WERI-Rb-1 (cell line): ENCODE measurements around the gene USP17L15.
"Not testable (repeated sequence)": the region's sequence is repeated elsewhere in the genome, so short reads cannot be mapped to it uniquely, and the experiment has no call there.

ENCODE experiments used
- DNase-seq: peaks from one replicate; pipeline ENCODE4 v3.0.0-alpha.2; 2020
- H3K27ac ChIP-seq: fragments of 250-450 bp; sonication (Bioruptor Pico); 2 replicates; pipeline ENCODE4 v1.5.1; 2020; ENCODE audit warnings: mild to moderate bottlenecking, moderate library complexity
- H3K27me3 ChIP-seq: fragments of 250-450 bp; sonication (Bioruptor Pico); 2 replicates; pipeline ENCODE4 v1.5.1; 2021; ENCODE audit warnings: mild to moderate bottlenecking, low read depth, moderate library complexity; ENCODE audit not compliant: insufficient read depth, severe bottlenecking
- H3K36me3 ChIP-seq: fragments of 250-450 bp; sonication (Bioruptor Pico); 2 replicates; pipeline ENCODE4 v1.5.1; 2020; ENCODE audit warnings: mild to moderate bottlenecking, moderate library complexity
- H3K4me3 ChIP-seq: 2 replicates; pipeline ENCODE4 v1.5.1; 2011; ENCODE audit warnings: low read depth, mild to moderate bottlenecking, control low read depth, low read length
- H3K9me3 ChIP-seq: fragments of 250-450 bp; sonication (Bioruptor Pico); 2 replicates; pipeline ENCODE4 v1.5.1; 2021; ENCODE audit warnings: mild to moderate bottlenecking, moderate library complexity; ENCODE audit not compliant: severe bottlenecking

USP17L15 gene, protein sequence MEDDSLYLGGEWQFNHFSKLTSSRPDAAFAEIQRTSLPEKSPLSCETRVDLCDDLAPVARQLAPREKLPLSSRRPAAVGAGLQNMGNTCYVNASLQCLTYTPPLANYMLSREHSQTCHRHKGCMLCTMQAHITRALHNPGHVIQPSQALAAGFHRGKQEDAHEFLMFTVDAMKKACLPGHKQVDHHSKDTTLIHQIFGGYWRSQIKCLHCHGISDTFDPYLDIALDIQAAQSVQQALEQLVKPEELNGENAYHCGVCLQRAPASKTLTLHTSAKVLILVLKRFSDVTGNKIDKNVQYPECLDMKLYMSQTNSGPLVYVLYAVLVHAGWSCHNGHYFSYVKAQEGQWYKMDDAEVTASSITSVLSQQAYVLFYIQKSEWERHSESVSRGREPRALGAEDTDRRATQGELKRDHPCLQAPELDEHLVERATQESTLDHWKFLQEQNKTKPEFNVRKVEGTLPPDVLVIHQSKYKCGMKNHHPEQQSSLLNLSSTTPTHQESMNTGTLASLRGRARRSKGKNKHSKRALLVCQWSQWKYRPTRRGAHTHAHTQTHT

DNA sequence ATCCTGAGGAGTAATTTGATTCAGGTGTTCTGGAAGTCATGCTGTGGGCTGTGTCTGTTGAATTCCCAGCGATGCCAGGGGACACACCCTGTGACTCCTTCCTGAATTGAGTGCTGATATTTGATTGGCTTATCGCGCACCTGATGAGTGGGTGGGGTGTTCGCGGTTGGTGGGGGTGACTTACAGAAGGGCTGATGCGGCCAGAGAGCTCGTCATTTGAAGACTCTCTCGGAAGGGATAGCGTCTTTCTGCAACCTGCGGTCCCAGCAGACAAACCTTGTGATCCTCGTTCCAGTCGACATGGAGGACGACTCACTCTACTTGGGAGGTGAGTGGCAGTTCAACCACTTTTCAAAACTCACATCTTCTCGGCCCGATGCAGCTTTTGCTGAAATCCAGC, at the start of gene USP17L15:
TSS of gene USP17L15 (plus strand) at position 301 of the 400 bp plus-strand sequence. CDS start at position 301, 0 bp downstream.
- not testable (repeated sequence) for H3K9me3 ChIP-seq, H3K27ac ChIP-seq, H3K36me3 ChIP-seq, H3K27me3 ChIP-seq, DNase-seq, H3K4me3 ChIP-seq

DNA sequence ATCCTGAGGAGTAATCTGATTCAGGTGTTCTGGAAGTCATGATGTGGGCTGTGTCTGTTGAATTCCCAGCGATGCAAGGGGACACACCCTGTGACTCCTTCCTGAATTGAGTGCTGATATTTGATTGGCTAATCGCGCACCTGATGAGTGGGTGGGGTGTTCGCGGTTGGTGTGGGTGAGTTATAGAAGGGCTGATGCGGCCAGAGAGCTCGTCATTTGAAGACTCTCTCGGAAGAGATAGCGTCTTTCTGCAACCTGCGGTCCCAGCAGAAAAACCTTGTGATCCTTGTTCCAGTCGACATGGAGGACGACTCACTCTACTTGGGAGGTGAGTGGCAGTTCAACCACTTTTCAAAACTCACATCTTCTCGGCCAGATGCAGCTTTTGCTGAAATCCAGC, 23.8 kb upstream of the USP17L15 start, which contains the start of gene USP17L10:
TSS of gene USP17L10 (plus strand) at position 301 of the 400 bp plus-strand sequence. CDS start at position 301, 0 bp downstream.
- DNase-seq, H3K4me3 ChIP-seq: not testable (repeated sequence)

DNA sequence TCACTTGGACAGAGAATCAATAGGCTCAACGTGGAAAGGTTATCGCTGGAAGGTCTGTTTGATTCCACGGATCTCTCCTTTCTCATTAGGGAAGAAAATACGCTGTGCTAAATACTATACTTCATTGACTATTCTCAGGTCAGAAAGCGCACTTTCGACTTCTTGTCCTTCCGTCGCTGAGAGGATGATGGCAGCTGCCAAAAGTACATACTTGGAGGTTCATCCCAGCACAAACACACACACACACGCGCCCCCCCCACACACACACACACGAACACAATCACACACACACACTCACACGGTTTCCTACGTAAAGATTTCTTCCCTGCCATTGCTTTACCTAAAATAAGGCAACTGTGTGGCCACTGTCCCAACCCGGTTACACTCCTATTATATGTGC, 19.5 kb upstream of the USP17L15 start:
- not testable (repeated sequence) for DNase-seq, H3K27ac ChIP-seq, H3K27me3 ChIP-seq, H3K4me3 ChIP-seq, H3K9me3 ChIP-seq, H3K36me3 ChIP-seq

More for the DNA sequence above, 23.8 kb upstream of the USP17L15 start, which contains the start of gene USP17L10:
- not testable (repeated sequence) for H3K27me3 ChIP-seq, H3K27ac ChIP-seq, H3K36me3 ChIP-seq, H3K9me3 ChIP-seq

DNA sequence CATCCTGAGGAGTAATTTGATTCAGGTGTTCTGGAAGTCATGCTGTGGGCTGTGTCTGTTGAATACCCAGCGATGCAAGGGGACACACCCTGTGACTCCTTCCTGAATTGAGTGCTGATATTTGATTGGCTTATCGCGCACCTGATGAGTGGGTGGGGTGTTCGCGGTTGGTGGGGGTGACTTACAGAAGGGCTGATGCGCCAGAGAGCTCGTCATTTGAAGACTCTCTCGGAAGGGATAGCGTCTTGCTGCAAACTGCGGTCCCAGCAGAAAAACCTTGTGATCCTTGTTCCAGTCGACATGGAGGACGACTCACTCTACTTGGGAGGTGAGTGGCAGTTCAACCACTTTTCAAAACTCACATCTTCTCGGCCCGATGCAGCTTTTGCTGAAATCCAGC, 19.1 kb upstream of the USP17L15 start, which contains the start of gene USP17L11:
TSS of gene USP17L11 (plus strand) at position 301 of the 400 bp plus-strand sequence. CDS start at position 301, 0 bp downstream.
- not testable (repeated sequence) for DNase-seq

DNA sequence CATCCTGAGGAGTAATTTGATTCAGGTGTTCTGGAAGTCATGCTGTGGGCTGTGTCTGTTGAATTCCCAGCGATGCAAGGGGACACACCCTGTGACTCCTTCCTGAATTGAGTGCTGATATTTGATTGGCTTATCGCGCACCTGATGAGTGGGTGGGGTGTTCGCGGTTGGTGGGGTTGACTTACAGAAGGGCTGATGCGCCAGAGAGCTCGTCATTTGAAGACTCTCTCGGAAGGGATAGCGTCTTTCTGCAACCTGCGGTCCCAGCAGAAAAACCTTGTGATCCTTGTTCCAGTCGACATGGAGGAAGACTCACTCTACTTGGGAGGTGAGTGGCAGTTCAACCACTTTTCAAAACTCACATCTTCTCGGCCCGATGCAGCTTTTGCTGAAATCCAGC, 14.3 kb upstream of the USP17L15 start, which contains the start of gene USP17L12:
TSS of gene USP17L12 (plus strand) at position 301 of the 400 bp plus-strand sequence. CDS start at position 301, 0 bp downstream.
- DNase-seq, H3K4me3 ChIP-seq, H3K36me3 ChIP-seq, H3K27me3 ChIP-seq, H3K27ac ChIP-seq, H3K9me3 ChIP-seq: not testable (repeated sequence)

More for the DNA sequence above, 19.1 kb upstream of the USP17L15 start, which contains the start of gene USP17L11:
- H3K27me3 ChIP-seq, H3K36me3 ChIP-seq, H3K9me3 ChIP-seq, H3K27ac ChIP-seq, H3K4me3 ChIP-seq: not testable (repeated sequence)

DNA sequence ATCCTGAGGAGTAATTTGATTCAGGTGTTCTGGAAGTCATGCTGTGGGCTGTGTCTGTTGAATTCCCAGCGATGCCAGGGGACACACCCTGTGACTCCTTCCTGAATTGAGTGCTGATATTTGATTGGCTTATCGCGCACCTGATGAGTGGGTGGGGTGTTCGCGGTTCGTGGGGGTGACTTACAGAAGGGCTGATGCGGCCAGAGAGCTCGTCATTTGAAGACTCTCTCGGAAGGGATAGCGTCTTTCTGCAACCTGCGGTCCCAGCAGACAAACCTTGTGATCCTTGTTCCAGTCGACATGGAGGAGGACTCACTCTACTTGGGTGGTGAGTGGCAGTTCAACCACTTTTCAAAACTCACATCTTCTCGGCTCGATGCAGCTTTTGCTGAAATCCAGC, 9.6 kb upstream of the USP17L15 start, which contains the start of gene USP17L13:
TSS of gene USP17L13 (plus strand) at position 301 of the 400 bp plus-strand sequence. CDS start at position 301, 0 bp downstream.
- H3K27me3 ChIP-seq, DNase-seq, H3K27ac ChIP-seq, H3K4me3 ChIP-seq, H3K9me3 ChIP-seq, H3K36me3 ChIP-seq: not testable (repeated sequence)

DNA sequence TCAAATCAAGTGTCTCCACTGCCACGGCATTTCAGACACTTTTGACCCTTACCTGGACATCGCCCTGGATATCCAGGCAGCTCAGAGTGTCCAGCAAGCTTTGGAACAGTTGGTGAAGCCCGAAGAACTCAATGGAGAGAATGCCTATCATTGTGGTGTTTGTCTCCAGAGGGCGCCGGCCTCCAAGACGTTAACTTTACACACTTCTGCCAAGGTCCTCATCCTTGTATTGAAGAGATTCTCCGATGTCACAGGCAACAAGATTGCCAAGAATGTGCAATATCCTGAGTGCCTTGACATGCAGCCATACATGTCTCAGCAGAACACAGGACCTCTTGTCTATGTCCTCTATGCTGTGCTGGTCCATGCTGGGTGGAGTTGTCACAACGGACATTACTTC, 3.9 kb upstream of the USP17L15 start:
- H3K27me3 ChIP-seq, DNase-seq, H3K9me3 ChIP-seq, H3K36me3 ChIP-seq, H3K27ac ChIP-seq, H3K4me3 ChIP-seq: not testable (repeated sequence)

DNA sequence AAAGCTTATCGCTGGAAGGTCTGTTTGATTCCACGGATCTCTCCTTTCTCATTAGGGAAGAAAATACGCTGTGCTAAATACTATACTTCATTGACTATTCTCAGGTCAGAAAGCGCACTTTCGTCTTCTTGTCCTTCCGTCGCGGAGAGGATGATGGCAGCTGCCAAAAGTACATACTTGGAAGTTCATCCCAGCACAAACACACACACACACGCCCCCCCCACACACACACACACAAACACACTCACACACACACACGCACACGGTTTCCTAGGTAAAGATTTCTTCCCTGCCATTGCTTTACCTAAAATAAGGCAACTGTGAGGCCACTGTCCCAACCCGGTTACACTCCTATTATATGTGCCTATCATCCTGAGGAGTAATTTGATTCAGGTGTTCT, 4.3 kb downstream of the USP17L15 start:
- peak; percentile 13 for DNase-seq
- H3K9me3 ChIP-seq, H3K27me3 ChIP-seq, H3K27ac ChIP-seq, H3K4me3 ChIP-seq, H3K36me3 ChIP-seq: not testable (repeated sequence)

DNA sequence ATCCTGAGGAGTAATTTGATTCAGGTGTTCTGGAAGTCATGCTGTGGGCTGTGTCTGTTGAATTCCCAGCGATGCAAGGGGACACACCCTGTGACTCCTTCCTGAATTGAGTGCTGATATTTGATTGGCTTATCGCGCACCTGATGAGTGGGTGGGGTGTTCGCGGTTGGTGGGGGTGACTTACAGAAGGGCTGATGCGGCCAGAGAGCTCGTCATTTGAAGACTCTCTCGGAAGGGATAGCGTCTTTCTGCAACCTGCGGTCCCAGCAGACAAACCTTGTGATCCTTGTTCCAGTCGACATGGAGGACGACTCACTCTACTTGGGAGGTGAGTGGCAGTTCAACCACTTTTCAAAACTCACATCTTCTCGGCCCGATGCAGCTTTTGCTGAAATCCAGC, 9.4 kb downstream of the USP17L15 start, which contains the start of gene USP17L17:
TSS of gene USP17L17 (plus strand) at position 301 of the 400 bp plus-strand sequence. CDS start at position 301, 0 bp downstream.
- H3K27ac ChIP-seq, H3K9me3 ChIP-seq, DNase-seq, H3K27me3 ChIP-seq, H3K36me3 ChIP-seq, H3K4me3 ChIP-seq: not testable (repeated sequence)

DNA sequence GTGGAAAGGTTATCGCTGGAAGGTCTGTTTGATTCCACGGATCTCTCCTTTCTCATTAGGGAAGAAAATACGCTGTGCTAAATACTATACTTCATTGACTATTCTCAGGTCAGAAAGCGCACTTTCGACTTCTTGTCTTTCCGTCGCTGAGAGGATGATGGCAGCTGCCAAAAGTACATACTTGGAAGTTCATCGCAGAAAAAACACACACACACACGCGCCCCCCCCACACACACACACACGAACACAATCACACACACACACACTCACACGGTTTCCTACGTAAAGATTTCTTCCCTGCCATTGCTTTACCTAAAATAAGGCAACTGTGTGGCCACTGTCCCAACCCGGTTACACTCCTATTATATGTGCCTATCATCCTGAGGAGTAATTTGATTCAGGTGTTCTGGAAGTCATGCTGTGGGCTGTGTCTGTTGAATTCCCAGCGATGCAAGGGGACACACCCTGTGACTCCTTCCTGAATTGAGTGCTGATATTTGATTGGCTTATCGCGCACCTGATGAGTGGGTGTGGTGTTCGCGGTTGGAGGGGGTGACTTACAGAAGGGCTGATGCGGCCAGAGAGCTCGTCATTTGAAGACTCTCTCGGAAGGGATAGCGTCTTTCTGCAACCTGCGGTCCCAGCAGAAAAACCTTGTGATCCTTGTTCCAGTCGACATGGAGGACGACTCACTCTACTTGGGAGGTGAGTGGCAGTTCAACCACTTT, 13.9 kb downstream of the USP17L15 start, which contains the start of gene USP17L18:
TSS of gene USP17L18 (plus strand) at position 678 of the 728 bp plus-strand sequence. CDS start at position 678, 0 bp downstream.
- not testable (repeated sequence) for DNase-seq, H3K9me3 ChIP-seq, H3K27ac ChIP-seq, H3K4me3 ChIP-seq, H3K27me3 ChIP-seq, H3K36me3 ChIP-seq

DNA sequence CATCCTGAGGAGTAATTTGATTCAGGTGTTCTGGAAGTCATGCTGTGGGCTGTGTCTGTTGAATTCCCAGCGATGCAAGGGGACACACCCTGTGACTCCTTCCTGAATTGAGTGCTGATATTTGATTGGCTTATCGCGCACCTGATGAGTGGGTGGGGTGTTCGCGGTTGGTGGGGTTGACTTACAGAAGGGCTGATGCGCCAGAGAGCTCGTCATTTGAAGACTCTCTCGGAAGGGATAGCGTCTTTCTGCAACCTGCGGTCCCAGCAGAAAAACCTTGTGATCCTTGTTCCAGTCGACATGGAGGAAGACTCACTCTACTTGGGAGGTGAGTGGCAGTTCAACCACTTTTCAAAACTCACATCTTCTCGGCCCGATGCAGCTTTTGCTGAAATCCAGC, 18.9 kb downstream of the USP17L15 start, which contains the start of gene USP17L19:
TSS of gene USP17L19 (plus strand) at position 301 of the 400 bp plus-strand sequence. CDS start at position 301, 0 bp downstream.
- not testable (repeated sequence) for DNase-seq, H3K4me3 ChIP-seq, H3K9me3 ChIP-seq

DNA sequence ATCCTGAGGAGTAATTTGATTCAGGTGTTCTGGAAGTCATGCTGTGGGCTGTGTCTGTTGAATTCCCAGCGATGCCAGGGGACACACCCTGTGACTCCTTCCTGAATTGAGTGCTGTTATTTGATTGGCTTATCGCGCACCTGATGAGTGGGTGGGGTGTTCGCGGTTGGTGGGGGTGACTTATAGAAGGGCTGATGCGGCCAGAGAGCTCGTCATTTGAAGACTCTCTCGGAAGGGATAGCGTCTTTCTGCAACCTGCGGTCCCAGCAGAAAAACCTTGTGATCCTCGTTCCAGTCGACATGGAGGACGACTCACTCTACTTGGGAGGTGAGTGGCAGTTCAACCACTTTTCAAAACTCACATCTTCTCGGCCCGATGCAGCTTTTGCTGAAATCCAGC, 23.6 kb downstream of the USP17L15 start, which contains the start of gene USP17L20:
TSS of gene USP17L20 (plus strand) at position 301 of the 400 bp plus-strand sequence. CDS start at position 301, 0 bp downstream.
- H3K27ac ChIP-seq, H3K36me3 ChIP-seq, H3K9me3 ChIP-seq, H3K27me3 ChIP-seq, H3K4me3 ChIP-seq, DNase-seq: not testable (repeated sequence)

More for the DNA sequence above, 18.9 kb downstream of the USP17L15 start, which contains the start of gene USP17L19:
- not testable (repeated sequence) for H3K36me3 ChIP-seq, H3K27me3 ChIP-seq, H3K27ac ChIP-seq

DNA sequence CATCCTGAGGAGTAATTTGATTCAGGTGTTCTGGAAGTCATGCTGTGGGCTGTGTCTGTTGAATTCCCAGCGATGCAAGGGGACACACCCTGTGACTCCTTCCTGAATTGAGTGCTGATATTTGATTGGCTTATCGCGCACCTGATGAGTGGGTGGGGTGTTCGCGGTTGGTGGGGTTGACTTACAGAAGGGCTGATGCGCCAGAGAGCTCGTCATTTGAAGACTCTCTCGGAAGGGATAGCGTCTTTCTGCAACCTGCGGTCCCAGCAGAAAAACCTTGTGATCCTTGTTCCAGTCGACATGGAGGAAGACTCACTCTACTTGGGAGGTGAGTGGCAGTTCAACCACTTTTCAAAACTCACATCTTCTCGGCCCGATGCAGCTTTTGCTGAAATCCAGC, 28.4 kb downstream of the USP17L15 start, which contains the start of gene USP17L21:
TSS of gene USP17L21 (plus strand) at position 301 of the 400 bp plus-strand sequence. CDS start at position 301, 0 bp downstream.
- not testable (repeated sequence) for H3K4me3 ChIP-seq, H3K36me3 ChIP-seq, DNase-seq, H3K27ac ChIP-seq, H3K9me3 ChIP-seq, H3K27me3 ChIP-seq
